ENCODE results near the gene CAPN13.

DNA sequence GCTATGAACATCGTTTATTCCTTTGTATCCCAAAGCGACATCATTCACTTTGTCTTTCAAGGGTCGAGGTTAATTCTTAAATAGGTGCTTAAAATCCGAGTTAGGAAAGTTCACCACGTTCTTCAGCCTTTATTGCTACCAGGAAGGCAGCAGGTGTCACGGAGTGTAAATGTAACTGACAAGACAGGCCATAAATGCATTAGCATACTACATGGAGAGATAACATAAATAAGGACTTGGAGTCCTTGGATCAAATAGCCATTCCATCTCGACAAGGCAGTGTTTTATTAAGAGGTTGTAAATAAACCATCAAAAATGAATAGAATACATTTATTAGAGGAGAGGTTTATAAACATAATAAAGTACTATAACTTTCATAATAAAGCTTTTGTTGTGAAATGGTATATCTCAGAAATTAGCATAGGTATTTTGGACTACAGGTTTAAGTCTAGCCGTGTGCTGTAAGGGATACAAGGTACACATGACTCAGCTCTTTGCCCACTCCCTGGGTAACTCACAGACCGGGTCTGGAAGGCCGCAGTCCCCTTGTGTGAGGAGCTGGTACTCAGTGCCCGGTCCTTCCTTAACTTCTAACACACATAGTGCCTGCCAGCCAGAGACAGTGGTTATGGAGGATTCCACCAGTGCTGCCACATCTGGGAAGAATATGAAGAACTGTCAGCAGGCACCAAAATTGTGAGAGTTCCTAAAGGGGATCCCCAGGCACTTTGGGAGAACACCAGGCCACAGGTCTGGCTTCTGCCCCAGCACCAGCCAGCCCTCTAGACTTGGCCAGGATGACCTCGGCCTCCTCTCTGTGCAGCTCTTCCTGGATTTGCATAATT is 29.4 kb downstream of the CAPN13 start:
- TF ChIP-seq, protein P1, sequence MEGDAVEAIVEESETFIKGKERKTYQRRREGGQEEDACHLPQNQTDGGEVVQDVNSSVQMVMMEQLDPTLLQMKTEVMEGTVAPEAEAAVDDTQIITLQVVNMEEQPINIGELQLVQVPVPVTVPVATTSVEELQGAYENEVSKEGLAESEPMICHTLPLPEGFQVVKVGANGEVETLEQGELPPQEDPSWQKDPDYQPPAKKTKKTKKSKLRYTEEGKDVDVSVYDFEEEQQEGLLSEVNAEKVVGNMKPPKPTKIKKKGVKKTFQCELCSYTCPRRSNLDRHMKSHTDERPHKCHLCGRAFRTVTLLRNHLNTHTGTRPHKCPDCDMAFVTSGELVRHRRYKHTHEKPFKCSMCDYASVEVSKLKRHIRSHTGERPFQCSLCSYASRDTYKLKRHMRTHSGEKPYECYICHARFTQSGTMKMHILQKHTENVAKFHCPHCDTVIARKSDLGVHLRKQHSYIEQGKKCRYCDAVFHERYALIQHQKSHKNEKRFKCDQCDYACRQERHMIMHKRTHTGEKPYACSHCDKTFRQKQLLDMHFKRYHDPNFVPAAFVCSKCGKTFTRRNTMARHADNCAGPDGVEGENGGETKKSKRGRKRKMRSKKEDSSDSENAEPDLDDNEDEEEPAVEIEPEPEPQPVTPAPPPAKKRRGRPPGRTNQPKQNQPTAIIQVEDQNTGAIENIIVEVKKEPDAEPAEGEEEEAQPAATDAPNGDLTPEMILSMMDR (IDR thresholded peaks at IDR 0.05), result no peak
- no peak for TF ChIP-seq POLR2A (IDR thresholded peaks at IDR 0.05)

Measured in heart left ventricle (tissue), 13 donors.